ELR (cell line): ENCODE results near the gene ZNF653.
"Not testable (repeated sequence)": the region's sequence is repeated elsewhere in the genome, so short reads cannot be mapped to it uniquely, and the experiment has no call there.

Experiments used
- DNase-seq: peaks from one replicate; pipeline ENCODE4 v3.0.0-alpha.2; 2015; ENCODE audit warnings: low read depth

ZNF653 gene

GRCh38 chr19:11481534-11482383, 23.9 kb downstream of the ZNF653 start:
- peak; percentile 59 for DNase-seq

GRCh38 chr19:11480715-11481533, 24.7 kb downstream of the ZNF653 start, which contains the start of gene ELAVL3:
Gene ELAVL3 (minus strand): TSS chr19:11481046. CDS start chr19:11480608, 438 bp downstream.
- no peak for DNase-seq

- DNase-seq: no peak
Measured at GRCh38 chr19:11479898-11480714, 25.5 kb downstream of the ZNF653 start.

- peak; percentile 33 for DNase-seq
Measured at GRCh38 chr19:11479090-11479897, 26.3 kb downstream of the ZNF653 start.

- DNase-seq: no peak
Measured at GRCh38 chr19:11478167-11479089, 27.2 kb downstream of the ZNF653 start.

GRCh38 chr19:11475861-11476260, 29.8 kb downstream of the ZNF653 start:
- no peak for DNase-seq

- DNase-seq: not testable (repeated sequence)
Measured at GRCh38 chr19:11475343-11475742, 30.3 kb downstream of the ZNF653 start.

GRCh38 chr19:11473725-11474124, 31.9 kb downstream of the ZNF653 start:
- DNase-seq: no peak

- not testable (repeated sequence) for DNase-seq
Measured at GRCh38 chr19:11468266-11468845, 37.3 kb downstream of the ZNF653 start.

GRCh38 chr19:11465600-11465999, 40.0 kb downstream of the ZNF653 start:
- no peak for DNase-seq

- DNase-seq: no peak
Measured at GRCh38 chr19:11464333-11465265, 41.0 kb downstream of the ZNF653 start.

- DNase-seq: no peak
Measured at GRCh38 chr19:11463391-11463790, 42.2 kb downstream of the ZNF653 start.

- DNase-seq: no peak
Measured at GRCh38 chr19:11461453-11461852, 44.2 kb downstream of the ZNF653 start.

GRCh38 chr19:11460207-11460606, 45.4 kb downstream of the ZNF653 start:
- DNase-seq: no peak

- not testable (repeated sequence) for DNase-seq
Measured at GRCh38 chr19:11458912-11459311, 46.7 kb downstream of the ZNF653 start.

GRCh38 chr19:11458236-11458900, 47.3 kb downstream of the ZNF653 start:
- DNase-seq: no peak

- DNase-seq: no peak
Measured at GRCh38 chr19:11457831-11458230, 47.8 kb downstream of the ZNF653 start.

GRCh38 chr19:11457115-11457514, 48.5 kb downstream of the ZNF653 start:
- no peak for DNase-seq
